ENCODE results near the gene NKD1.

Gene NKD1

GRCh38 chr16:50679676-50680555 lies 131.7 kb downstream of the NKD1 start:
- DNase-seq (ENCODE audit: extremely low read depth, low read depth), result no peak
- no peak for TF ChIP-seq CTCF (IDR thresholded peaks at IDR 0.05; ENCODE audit: low read depth, low read length)

GRCh38 chr16:50680556-50680893 lies 132.3 kb downstream of the NKD1 start:
- no peak for TF ChIP-seq CTCF (IDR thresholded peaks at IDR 0.05; ENCODE audit: low read depth, low read length)
- DNase-seq (ENCODE audit: extremely low read depth, low read depth), result no peak

GRCh38 chr16:50681021-50681885 lies 133.1 kb downstream of the NKD1 start, which contains the start of gene SNX20:
Gene SNX20 (minus strand): TSS chr16:50681312. CDS start chr16:50677526, 3,786 bp downstream.
- no peak for TF ChIP-seq CTCF (IDR thresholded peaks at IDR 0.05; ENCODE audit: low read depth, low read length)
- no peak for DNase-seq (ENCODE audit: extremely low read depth, low read depth)

GRCh38 chr16:50683689-50684374 lies 135.6 kb downstream of the NKD1 start:
- TF ChIP-seq CTCF (IDR thresholded peaks at IDR 0.05; ENCODE audit: low read depth, low read length), result no peak
- DNase-seq (ENCODE audit: extremely low read depth, low read depth), result no peak

GRCh38 chr16:50684823-50685461 lies 136.7 kb downstream of the NKD1 start:
- no peak for DNase-seq (ENCODE audit: extremely low read depth, low read depth)

More at GRCh38 chr16:50684823-50685461, 136.7 kb downstream of the NKD1 start:
- TF ChIP-seq CTCF (IDR thresholded peaks at IDR 0.05; ENCODE audit: low read depth, low read length), result no peak
